Measurements from ENCODE around the gene MAFB. TPM values are rescaled to one million over a fixed set of nuclear protein-coding genes. Genes with fewer than 3 reads are reported as not detected.

MAFB gene
- total RNA-seq, 1 experiment from 2014 or later: 57.0 TPM

GRCh38 chr20:40713508-40713907 lies 24.5 kb upstream of the MAFB start:
- BruUV-seq (replicated peaks): no TSS peak
- Histone ChIP-seq H3K9me3 (ENCODE audit: low read depth, low read length, poor library complexity, severe bottlenecking) (no peaks in the 10 kb centered on the region), H3K27me3 (replicated peaks; ENCODE audit: insufficient read depth, low read depth, low read length, poor library complexity) (peaks cover 30% of the 10 kb centered on the region), H3K4me1 (ENCODE audit: insufficient read depth, low read length, poor library complexity, severe bottlenecking) (no peaks in the 10 kb centered on the region), H3K36me3 (ENCODE audit: insufficient read depth, low read length, poor library complexity, severe bottlenecking) (no peaks in the 10 kb centered on the region), H3K4me3 (ENCODE audit: low read depth, low read length, poor library complexity, severe bottlenecking) (no peak overlapping the region), H3K27ac (ENCODE audit: low read depth, low read length, poor library complexity, severe bottlenecking) (no peak overlapping the region)
- POLR2A ChIA-PET (ENCODE audit: low non-redundant PET): no interaction called here
- intact Hi-C loops (cut with micrococcal nuclease; ENCODE audit: unreplicated experiment): no loop called here
- TF ChIP-seq CTCF (conservative IDR thresholded peaks at IDR 0.05; ENCODE audit: low read depth, low read length) (no peak), EZH2 (IDR thresholded peaks at IDR 0.05; ENCODE audit: borderline replicate concordance, low read depth, low read length, poor library complexity, severe bottlenecking) (no peak)
- CTCF ChIA-PET: no interaction called here
- DNase-seq (ENCODE audit: low spot score): no peak

GRCh38 chr20:40711079-40711478 lies 22.0 kb upstream of the MAFB start:
- DNase-seq (ENCODE audit: low spot score): no peak
- intact Hi-C loops (cut with micrococcal nuclease; ENCODE audit: unreplicated experiment): no loop called here
- ChIA-PET CTCF (no interaction called here), POLR2A (ENCODE audit: low non-redundant PET) (no interaction called here)
- BruUV-seq (replicated peaks): no TSS peak
- no peaks in the 10 kb centered on the region for H3K36me3 ChIP-seq (ENCODE audit: insufficient read depth, low read length, poor library complexity, severe bottlenecking)
- H3K4me3 ChIP-seq (ENCODE audit: low read depth, low read length, poor library complexity, severe bottlenecking): no peak overlapping the region
- peaks cover 30% of the 10 kb centered on the region for H3K27me3 ChIP-seq (replicated peaks; ENCODE audit: insufficient read depth, low read depth, low read length, poor library complexity)
- no peak overlapping the region for H3K27ac ChIP-seq (ENCODE audit: low read depth, low read length, poor library complexity, severe bottlenecking)
- TF ChIP-seq EZH2 (IDR thresholded peaks at IDR 0.05; ENCODE audit: borderline replicate concordance, low read depth, low read length, poor library complexity, severe bottlenecking) (no peak), CTCF (conservative IDR thresholded peaks at IDR 0.05; ENCODE audit: low read depth, low read length) (no peak)
- no peaks in the 10 kb centered on the region for H3K4me1 ChIP-seq (ENCODE audit: insufficient read depth, low read length, poor library complexity, severe bottlenecking)
- no peaks in the 10 kb centered on the region for H3K9me3 ChIP-seq (ENCODE audit: low read depth, low read length, poor library complexity, severe bottlenecking)

GRCh38 chr20:40710603-40711002 lies 21.6 kb upstream of the MAFB start:
- POLR2A ChIA-PET (ENCODE audit: low non-redundant PET): no interaction called here
- Histone ChIP-seq H3K4me3 (ENCODE audit: low read depth, low read length, poor library complexity, severe bottlenecking) (no peak overlapping the region), H3K4me1 (ENCODE audit: insufficient read depth, low read length, poor library complexity, severe bottlenecking) (no peaks in the 10 kb centered on the region), H3K36me3 (ENCODE audit: insufficient read depth, low read length, poor library complexity, severe bottlenecking) (no peaks in the 10 kb centered on the region), H3K27me3 (replicated peaks; ENCODE audit: insufficient read depth, low read depth, low read length, poor library complexity) (peaks cover 30% of the 10 kb centered on the region), H3K9me3 (ENCODE audit: low read depth, low read length, poor library complexity, severe bottlenecking) (no peaks in the 10 kb centered on the region), H3K27ac (ENCODE audit: low read depth, low read length, poor library complexity, severe bottlenecking) (no peak overlapping the region)
- no peak for DNase-seq (ENCODE audit: low spot score)
- BruUV-seq (replicated peaks): no TSS peak
- CTCF ChIA-PET: no interaction called here
- intact Hi-C loops (cut with micrococcal nuclease; ENCODE audit: unreplicated experiment): no loop called here
- TF ChIP-seq CTCF (conservative IDR thresholded peaks at IDR 0.05; ENCODE audit: low read depth, low read length) (no peak), EZH2 (IDR thresholded peaks at IDR 0.05; ENCODE audit: borderline replicate concordance, low read depth, low read length, poor library complexity, severe bottlenecking) (no peak)

Data from A673 (cell line).